A673 (cell line): ENCODE data around the gene NEDD4L. TPM values are rescaled to one million over a fixed set of nuclear protein-coding genes. Genes with fewer than 3 reads are reported as not detected.

Experiments used
- BruUV-seq: library from RNA; stranded (reverse); fragments of 400-500 nt; replicated peaks from 2 replicates; lab custom pipeline; 2021; lab: Mats Ljungman, UMichigan
- CTCF ChIA-PET: fragments of 300-600 bp; sonication (Branson Sonifier 250); formaldehyde crosslinking; loops from one replicate; lab custom pipeline; 2022; ENCODE audit warnings: antibody characterized with exemption; lab: Charles Lee
- POLR2A ChIA-PET: fragments of 300-600 bp; sonication (Branson Sonifier 250); formaldehyde crosslinking; loops from one replicate; lab custom pipeline; 2022; ENCODE audit warnings: antibody characterized with exemption; ENCODE audit not compliant: low non-redundant PET; lab: Charles Lee
- DNase-seq: peaks from one replicate; pipeline ENCODE4 v3.0.0-alpha.2; 2015; ENCODE audit warnings: low spot score
- H3K27ac ChIP-seq: fragments of 200-600 bp; sonication (generic); 2 replicates; pipeline ENCODE4 v1.5.1; 2016; ENCODE audit warnings: mixed run types, low read depth, mild to moderate bottlenecking, mixed read lengths, antibody characterized with exemption, low read length; ENCODE audit not compliant: poor library complexity, severe bottlenecking
- H3K27me3 ChIP-seq: fragments of 200-600 bp; sonication (generic); replicated peaks from 2 replicates; pipeline ENCODE4 v1.6.1; 2017; ENCODE audit warnings: mixed run types, low read depth, mild to moderate bottlenecking, mixed read lengths, antibody characterized with exemption, low read length; ENCODE audit not compliant: insufficient read depth, poor library complexity
- H3K36me3 ChIP-seq: fragments of 200-600 bp; sonication (generic); 2 replicates; pipeline ENCODE4 v1.6.1; 2016; ENCODE audit warnings: mixed run types, mild to moderate bottlenecking, mixed read lengths, antibody characterized with exemption, low read length; ENCODE audit not compliant: insufficient read depth, poor library complexity, severe bottlenecking
- H3K4me1 ChIP-seq: fragments of 200-600 bp; sonication (generic); 2 replicates; pipeline ENCODE4 v1.6.1; 2017; ENCODE audit warnings: mixed run types, mild to moderate bottlenecking, mixed read lengths, antibody characterized with exemption, low read length; ENCODE audit not compliant: insufficient read depth, poor library complexity, severe bottlenecking
- H3K4me3 ChIP-seq: fragments of 200-600 bp; sonication (generic); 2 replicates; pipeline ENCODE4 v1.5.1; 2016; ENCODE audit warnings: low read depth, mixed run types, mild to moderate bottlenecking, mixed read lengths, low read length; ENCODE audit not compliant: poor library complexity, severe bottlenecking
- H3K9me3 ChIP-seq: fragments of 200-600 bp; sonication (generic); 2 replicates; pipeline ENCODE4 v1.6.1; 2016; ENCODE audit warnings: mixed run types, low read depth, mild to moderate bottlenecking, mixed read lengths, antibody characterized with exemption, low read length; ENCODE audit not compliant: poor library complexity, severe bottlenecking
- EZH2 ChIP-seq: fragments of 200-600 bp; sonication (generic); IDR thresholded peaks from 2 replicates; pipeline ENCODE4 v1.6.1; 2017; ENCODE audit warnings: borderline replicate concordance, low read depth, mild to moderate bottlenecking, mixed read lengths, antibody characterized with exemption, low read length; ENCODE audit not compliant: poor library complexity, severe bottlenecking
- intact Hi-C: fragments of 100-400 bp; cut with micrococcal nuclease; formaldehyde crosslinking; loops from one replicate; pipeline ENCODE4 v1.10.0; 2022; ENCODE audit not compliant: unreplicated experiment
- total RNA-seq: library from RNA; stranded (reverse); gene quantifications from 2 replicates; pipeline ENCODE4 v1.2.3, GENCODE V29; 2021
- TF ChIP-seq, protein P1 (sequence below): fragments of 300-800, 200-600 bp; sonication (generic); conservative IDR thresholded peaks from 2 replicates; pipeline ENCODE4 v1.5.1; 2017; ENCODE audit warnings: low read depth, mild to moderate bottlenecking, antibody characterized with exemption, low read length, moderate library complexity, mixed read lengths

Gene NEDD4L
- total RNA-seq, 1 experiment from 2014 or later: 15.3 TPM

DNA sequence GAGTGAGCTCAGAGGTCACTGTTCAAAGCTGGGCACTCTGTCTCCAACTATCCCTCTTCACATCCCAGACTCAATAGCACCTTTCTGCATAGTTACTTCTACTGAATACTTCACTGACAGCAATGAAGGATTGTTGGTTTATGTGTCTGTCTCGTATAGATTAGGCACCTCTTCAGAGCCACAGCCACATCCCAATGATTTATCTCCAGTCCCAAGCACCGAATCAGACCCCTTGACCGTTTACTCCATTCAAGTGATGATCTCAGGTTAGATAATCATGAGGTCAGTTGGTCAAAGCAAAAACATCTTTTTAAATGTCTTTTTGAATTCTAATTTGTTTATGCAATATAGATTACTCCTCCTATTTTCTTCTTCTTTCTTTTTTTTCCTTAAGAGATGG, 14.7 kb downstream of the NEDD4L start:
- no peak for DNase-seq
- no peaks in the 10 kb centered on the region for H3K4me1 ChIP-seq
- POLR2A ChIA-PET: no interaction called here
- no peaks in the 10 kb centered on the region for H3K27me3 ChIP-seq
- H3K36me3 ChIP-seq: no peaks in the 10 kb centered on the region
- intact Hi-C loops: no loop called here
- no peaks in the 10 kb centered on the region for H3K9me3 ChIP-seq
- CTCF ChIA-PET: no interaction called here
- TF ChIP-seq, protein P1, sequence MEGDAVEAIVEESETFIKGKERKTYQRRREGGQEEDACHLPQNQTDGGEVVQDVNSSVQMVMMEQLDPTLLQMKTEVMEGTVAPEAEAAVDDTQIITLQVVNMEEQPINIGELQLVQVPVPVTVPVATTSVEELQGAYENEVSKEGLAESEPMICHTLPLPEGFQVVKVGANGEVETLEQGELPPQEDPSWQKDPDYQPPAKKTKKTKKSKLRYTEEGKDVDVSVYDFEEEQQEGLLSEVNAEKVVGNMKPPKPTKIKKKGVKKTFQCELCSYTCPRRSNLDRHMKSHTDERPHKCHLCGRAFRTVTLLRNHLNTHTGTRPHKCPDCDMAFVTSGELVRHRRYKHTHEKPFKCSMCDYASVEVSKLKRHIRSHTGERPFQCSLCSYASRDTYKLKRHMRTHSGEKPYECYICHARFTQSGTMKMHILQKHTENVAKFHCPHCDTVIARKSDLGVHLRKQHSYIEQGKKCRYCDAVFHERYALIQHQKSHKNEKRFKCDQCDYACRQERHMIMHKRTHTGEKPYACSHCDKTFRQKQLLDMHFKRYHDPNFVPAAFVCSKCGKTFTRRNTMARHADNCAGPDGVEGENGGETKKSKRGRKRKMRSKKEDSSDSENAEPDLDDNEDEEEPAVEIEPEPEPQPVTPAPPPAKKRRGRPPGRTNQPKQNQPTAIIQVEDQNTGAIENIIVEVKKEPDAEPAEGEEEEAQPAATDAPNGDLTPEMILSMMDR: no peak
- TF ChIP-seq EZH2: no peak
- H3K4me3 ChIP-seq: no peak overlapping the region
- H3K27ac ChIP-seq: no peak overlapping the region
- BruUV-seq: no TSS peak

DNA sequence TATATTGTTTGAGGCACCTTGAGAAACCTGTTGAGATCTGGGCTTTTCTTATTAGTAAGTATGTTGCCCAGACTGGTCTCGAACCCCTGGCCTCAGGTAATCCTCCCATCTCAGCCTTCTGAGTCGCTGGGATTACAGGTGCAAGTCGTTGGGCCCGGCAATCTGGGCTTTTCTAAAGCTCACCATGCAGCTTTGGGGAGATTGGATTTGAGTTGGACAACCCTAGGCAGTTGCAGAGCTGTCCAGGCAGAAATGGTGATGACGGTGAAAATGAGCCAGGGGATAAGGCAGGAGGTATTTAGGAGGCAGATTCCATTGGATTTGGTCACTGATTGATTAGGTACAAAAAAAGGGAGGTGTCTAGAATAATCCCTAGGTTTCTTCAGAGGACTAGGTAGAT, 16.2 kb downstream of the NEDD4L start:
- H3K36me3 ChIP-seq: no peaks in the 10 kb centered on the region
- POLR2A ChIA-PET: no interaction called here
- no peaks in the 10 kb centered on the region for H3K4me1 ChIP-seq
- no peaks in the 10 kb centered on the region for H3K9me3 ChIP-seq
- no peaks in the 10 kb centered on the region for H3K27me3 ChIP-seq
- CTCF ChIA-PET: no interaction called here
- TF ChIP-seq EZH2: no peak
- TF ChIP-seq, protein P1: no peak
- no peak overlapping the region for H3K4me3 ChIP-seq
- intact Hi-C loops: no loop called here
- BruUV-seq: no TSS peak
- no peak for DNase-seq
- no peak overlapping the region for H3K27ac ChIP-seq

DNA sequence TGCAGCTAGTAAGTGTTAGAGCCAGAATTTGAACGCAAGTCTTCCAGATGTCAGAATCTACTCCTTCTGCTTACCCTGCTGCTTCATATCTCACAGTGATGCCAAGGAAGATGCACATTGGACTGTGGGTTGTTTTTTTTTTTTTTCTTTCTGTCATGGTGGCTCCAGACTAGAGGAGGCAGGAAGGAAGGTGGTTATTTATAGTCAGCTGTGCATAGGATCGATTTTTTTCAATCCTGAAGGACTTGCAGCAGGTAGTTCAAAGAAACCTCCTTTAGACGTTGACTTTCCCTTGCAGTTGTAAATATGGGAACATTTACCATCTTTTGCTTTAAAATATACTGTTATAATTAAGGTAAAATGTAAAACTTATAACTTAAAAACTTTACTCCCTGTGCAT, 17.3 kb downstream of the NEDD4L start:
- Histone ChIP-seq H3K4me1 (no peaks in the 10 kb centered on the region), H3K9me3 (no peaks in the 10 kb centered on the region), H3K27me3 (no peaks in the 10 kb centered on the region), H3K27ac (no peak overlapping the region), H3K36me3 (no peaks in the 10 kb centered on the region), H3K4me3 (no peak overlapping the region)
- ChIA-PET POLR2A (no interaction called here), CTCF (no interaction called here)
- TF ChIP-seq, protein P1: no peak
- TF ChIP-seq EZH2: no peak
- no TSS peak for BruUV-seq
- intact Hi-C loops: no loop called here
- no peak for DNase-seq
